ENCODE measurements around the gene SLC40A1. TPM values are rescaled to one million over a fixed set of nuclear protein-coding genes. Genes with fewer than 3 reads are reported as not detected.

SLC40A1 gene
- total RNA-seq, 1 donor from 2014 or later = 151 TPM

DNA sequence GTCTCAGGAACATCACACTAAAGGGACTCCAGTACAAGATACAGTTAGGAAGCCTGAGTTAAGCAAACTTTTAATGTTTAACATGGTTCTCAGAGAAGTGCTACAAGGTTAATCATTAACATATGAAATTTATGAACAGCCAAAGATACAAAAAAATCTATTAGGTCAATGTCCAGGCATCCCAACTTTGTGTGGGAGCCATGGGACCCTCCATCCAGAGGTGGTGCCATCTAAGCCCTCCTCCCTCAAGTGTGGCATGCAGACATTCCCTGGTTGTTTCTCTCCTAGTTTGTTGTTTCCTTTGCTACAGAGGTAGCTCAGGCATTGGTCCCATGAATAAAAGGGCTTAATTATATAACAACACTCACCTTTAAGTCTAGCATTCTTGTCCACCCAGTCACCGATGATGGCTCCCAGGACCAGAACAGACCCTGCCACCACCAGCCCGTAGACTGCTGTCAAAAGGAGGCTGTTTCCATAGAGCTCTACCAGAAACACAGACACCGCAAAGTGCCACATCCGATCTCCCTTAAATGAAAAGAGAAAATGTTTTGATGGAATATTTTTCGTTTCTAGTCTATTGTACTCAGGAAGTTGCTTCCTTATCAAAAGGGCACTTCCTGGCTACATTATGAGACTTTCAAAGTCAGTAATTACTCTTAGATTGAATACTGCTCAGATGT is 5.7 kb downstream of the SLC40A1 start:
- peak; percentile 56 for DNase-seq (ENCODE audit: low spot score)
- ATAC-seq = peak; percentile 67

DNA sequence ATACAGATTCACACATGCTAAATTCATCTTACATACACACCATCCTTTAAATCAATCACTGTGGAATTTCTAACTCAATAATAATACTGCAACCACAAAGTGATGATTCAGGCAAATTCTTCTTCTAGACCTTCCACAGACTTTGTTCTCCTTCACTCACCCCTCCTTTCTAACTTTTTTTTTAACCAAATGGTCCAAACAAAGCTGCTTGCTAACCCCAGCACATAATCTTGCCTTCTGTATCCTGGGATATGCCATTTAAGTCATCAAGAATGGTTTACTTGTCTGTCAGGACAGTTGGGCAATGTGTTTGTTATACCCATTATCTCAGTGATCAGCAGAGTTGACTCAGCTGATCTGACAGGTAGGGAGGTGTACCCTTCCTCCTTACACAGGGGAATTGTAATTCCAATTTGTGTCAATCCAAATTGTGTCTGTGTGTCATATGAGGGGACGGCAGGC is 10.0 kb downstream of the SLC40A1 start:
- ATAC-seq = peak; percentile 57
- no peak for DNase-seq (ENCODE audit: low spot score)

DNA sequence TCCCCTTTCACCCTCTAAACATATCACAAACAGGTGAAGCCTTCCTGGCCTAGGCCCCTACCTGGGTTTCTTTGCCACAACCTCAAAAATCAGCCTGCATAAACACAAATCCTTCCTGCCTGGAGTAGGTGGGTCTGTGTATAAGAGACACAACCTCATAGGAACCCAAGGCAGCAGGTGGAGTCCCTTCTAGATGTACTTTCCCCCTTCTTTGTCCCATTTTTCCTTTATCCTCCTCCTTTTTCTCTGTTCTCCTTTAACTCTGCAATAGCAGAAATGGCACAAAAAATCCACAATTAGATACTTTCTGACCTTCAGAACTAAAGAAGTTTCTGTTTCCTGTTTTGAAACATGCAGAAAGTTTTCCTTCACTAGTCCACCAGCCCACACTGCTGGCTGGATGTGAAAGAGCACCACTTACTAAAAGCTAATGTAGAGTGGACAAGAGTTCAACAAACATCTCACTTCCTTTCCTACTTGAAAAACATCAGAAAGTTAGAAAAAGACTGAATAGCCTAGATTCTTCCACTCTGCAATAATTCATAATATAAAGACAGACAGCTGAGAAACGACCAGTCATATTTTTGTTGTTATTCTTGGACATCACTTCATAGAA is 11.2 kb downstream of the SLC40A1 start:
- peak; percentile 42 for ATAC-seq
- no peak for DNase-seq (ENCODE audit: low spot score)

DNA sequence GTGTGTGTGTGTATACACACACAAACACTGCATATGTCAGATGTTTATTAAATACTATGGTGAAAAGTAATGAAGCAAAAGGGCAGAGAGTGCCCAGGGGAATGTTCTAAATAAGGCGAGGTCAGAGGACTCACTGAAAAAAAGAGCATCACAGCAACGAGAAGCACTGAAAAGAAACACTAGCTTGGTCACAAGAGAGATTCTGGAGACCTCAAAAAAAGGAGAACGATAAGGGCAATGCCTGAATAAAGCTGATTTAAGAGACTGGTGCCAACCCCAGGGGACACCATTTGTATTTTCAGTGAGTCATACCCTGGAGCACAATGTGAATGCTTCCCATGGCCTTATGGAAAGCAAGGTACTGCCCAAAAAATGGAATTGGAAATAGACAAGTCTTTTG is 14.5 kb downstream of the SLC40A1 start:
- DNase-seq (ENCODE audit: low spot score) = no peak
- no peak for ATAC-seq

DNA sequence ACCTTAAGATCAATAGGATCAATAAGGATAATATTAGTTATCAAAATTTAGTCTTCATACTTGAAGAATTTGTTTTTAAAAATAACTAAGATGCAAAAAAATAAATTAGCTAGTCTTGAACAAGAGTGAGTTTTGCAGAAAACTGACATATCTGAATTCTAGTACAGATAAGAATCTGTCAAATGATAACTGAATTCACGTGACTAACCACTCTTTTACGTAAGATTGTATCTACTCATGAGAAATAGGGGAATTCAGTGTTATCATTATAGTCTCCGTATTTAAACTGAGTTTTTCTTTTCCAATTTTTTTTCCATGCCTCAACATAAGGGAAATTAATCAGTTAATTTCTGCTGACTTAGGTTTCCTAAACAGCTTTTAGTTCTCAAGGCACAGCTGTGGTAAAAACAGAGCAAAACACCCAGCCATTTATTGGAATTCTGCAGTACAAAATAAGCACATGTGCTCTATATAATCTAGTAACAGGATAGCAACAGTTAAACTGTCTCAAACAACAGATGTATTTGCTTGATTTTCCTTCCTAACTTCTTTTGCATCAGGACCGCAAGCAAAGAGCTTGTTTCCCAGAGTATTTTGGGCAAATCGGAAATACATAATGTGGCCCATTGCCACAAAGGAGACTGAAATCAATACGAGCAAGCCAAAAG is 19.1 kb downstream of the SLC40A1 start:
- no peak for ATAC-seq

DNA sequence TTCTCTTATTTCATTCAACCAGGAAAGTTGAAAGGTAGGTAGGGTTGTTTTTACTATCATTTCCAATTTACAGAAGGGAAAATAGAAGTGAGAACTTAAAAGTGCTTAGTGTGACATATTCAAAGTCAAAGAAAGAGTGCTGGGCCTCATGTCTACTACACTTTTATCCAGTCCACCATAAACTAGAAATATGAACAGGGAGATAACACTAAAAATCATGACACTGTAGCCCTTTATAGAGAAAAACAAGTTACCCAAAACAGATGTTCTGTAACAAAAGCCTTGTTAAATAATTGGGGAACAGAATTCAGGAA is 20.4 kb downstream of the SLC40A1 start:
- ATAC-seq (no peak), DNase-seq (ENCODE audit: low spot score) (no peak)

More for the DNA sequence above, 19.1 kb downstream of the SLC40A1 start:
- no peak for DNase-seq (ENCODE audit: low spot score)

DNA sequence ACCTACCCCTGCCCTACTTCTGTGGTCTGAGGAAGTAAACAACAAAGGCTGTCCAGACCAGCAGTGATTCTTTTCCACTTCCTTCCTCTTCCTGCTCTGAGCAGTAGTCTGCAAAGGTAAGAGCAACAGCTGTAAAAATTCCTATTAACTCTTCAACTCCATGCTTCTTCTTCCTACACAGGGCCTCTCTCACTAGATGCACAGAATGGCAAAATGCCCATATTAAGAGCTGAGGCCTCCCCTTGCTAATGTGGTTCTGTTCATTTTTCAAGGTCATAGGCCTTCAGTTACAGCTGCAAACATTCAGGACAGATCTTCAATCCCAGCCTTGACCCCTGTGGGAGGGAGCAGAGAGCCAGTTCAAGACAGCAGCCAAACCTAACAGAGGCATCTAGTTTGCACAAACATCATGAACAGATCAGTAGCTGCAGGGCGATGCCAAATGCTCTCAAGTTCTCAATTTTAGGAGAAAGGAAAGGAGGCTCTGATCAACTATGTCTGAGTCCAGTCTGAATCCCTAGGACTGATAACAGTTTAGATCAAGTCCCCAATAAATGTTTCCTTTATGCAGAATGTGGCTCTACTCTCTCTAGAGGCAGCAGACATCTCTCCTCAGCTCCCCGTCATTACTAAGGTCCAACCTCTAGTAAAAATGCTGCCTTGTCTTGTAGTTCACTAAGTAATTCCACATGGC is 20.9 kb downstream of the SLC40A1 start:
- ATAC-seq = peak; percentile 79
- peak; percentile 66 for DNase-seq (ENCODE audit: low spot score)

DNA sequence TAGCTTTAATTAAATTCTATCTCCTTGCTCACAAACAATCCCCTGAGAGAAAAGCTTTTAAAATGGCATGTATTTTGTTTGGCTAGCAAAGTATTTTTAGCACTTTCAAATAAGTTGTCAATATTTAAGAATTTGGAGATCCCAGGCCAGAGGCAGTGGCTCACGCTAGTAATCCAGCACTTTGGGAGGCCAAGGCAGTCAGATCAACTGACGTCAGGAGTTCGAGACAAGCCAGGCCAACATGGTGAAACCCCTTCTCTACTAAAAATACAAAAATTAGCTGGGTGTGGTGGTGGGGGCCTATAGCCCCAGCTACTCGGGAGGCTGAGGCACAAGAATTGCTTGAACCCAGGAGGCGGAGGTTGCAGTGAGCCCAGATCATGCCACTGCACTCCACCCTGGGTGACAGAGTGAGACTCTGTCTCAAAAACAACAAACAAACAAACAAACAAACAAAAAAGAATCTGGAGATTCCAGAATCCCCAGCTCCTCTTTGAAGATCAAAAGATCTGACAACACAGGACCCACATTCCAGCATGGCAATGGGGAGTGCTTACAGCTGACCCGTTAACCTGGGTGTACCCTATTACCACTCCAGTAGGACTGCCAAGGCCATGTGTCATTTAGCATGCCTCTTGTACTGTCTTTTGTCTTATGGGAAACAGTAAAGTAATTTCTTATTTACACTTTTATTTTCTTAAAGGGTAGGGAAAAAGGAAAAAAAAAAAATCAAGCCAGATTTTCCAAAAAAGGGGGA is 21.9 kb downstream of the SLC40A1 start:
- ATAC-seq = no peak
- no peak for DNase-seq (ENCODE audit: low spot score)

DNA sequence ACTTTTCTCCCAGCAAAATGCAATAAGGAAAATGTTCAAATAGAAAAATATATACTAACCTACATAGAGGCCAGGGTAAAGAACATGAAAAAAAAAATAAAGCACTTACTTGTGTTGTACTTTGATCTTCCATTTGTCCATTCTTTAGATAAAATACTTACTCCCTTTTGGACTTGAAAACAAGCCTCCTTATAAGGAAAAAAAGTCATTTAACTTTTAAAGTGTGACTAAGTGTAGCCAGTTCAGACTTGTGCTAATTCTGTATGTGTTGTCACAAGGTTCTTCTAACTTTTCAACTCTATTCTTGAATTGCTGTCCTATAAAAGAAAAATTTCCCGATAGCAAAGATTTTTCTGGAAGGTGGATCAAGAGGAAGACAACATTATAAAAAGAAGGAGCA is 23.2 kb downstream of the SLC40A1 start:
- ATAC-seq (no peak), DNase-seq (ENCODE audit: low spot score) (no peak)

DNA sequence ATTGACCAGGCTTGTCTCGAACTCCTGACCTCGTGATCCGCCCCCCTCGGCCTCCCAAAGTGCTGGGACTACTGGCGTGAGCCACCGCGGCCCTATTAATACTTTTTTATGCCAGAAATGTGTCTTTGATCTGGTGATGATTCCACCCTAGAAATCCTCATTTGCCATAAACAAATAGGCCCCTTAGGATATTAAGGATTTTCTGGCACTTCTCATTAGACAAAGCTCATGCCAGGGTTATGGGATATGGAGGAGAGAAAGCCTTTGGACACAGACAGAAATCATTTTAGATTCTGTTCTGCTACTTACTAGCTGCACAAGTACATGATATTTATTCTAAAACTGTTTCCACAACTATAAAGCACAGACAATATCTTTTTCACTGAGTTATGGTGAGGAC is 24.1 kb downstream of the SLC40A1 start:
- no peak for ATAC-seq
- DNase-seq (ENCODE audit: low spot score) = no peak

DNA sequence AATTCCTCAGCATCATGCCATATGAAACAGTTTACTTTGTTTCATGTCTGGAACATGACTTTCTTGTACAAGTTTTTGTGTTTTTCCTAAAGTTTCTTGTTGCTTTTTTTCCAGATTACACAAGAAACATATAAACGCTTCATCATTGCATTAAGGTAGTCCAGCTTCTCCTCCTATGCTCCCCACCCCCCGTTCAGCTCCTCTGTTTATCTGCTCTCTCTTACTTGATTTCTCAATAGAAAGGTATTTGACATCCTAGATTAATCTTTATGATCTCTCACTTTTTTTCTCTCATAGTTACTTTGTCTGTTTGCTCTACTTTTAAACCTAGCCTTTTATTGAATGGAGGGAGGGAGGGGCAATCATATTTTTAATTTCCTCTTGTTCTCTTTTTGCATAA is 25.4 kb downstream of the SLC40A1 start:
- DNase-seq (ENCODE audit: low spot score) = no peak
- ATAC-seq = peak; percentile 22

DNA sequence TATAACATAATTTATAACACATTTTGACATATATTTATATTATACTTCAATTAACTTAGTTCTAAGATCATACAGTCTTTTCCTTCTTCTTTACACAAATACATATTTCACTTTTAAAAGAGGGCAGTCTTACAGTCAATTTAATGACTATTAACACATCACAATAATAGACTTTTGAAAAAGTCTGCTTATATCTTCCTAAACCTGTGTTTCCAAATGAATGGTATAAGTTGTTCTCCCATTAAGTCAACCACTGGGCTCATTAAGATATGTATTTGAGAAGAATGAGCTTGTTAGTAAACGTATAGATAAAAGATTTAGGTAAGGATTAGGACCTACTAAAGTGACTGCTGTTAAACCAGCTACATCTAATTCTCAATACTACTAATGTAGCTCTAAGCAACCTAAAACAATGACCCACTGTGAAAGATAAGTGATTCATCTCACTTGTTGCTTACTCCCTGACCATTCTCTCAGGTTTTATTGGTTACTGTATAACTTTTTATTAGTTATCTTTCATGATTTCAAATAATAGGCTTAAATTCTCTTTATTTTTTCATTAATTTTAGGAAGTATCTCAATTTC is 27.0 kb downstream of the SLC40A1 start:
- ATAC-seq (no peak), DNase-seq (ENCODE audit: low spot score) (no peak)

DNA sequence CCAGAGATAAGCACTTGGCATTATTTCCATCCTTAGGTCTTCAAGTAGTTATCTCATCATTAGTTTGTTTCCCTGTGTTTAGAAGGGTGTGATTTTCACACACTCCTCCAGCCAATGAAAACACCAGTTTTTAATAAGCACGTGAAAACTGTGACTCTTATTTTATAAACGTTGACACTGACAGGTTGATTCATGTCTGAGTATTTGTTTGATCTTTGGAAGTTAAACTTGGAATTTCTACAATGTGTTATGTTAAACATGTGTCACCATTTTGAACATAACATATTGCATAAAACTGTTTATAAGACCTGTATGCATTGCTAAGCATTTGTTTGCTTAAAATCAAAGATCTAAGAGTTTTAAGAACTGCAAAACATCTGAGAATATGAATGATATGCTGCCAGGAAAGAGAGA is 27.6 kb downstream of the SLC40A1 start:
- DNase-seq (ENCODE audit: low spot score) = no peak
- ATAC-seq = peak; percentile 6

DNA sequence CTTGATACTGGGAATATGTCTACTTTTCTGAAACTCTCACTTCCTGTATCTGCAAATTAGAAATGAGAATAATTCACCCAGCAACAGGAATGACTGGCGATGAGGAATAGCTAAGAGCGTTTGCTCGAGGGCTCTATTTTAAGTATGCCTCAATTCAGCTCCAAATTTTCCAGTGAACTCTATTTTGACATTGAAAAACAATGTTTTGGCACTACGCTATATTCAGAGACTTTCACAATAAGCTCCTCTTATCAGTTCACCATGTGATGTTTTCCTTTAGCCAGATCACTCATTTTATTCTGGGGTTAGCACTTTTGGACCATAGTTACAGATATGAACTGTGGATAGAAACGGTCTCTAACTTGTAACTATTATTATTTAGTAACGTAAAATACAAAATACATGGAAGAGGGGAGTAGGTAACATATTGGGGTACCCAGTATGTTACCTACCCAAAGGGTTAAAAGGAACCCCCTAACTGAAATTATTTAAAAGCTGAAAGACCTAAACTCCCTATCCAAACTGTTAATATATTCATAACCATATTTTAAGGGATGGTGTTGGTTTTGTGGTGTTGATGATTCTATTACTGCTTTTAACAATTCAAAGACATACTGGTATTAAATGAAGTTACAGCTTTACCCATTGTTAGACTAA is 28.1 kb downstream of the SLC40A1 start:
- DNase-seq (ENCODE audit: low spot score) (no peak), ATAC-seq (peak; percentile 73)

DNA sequence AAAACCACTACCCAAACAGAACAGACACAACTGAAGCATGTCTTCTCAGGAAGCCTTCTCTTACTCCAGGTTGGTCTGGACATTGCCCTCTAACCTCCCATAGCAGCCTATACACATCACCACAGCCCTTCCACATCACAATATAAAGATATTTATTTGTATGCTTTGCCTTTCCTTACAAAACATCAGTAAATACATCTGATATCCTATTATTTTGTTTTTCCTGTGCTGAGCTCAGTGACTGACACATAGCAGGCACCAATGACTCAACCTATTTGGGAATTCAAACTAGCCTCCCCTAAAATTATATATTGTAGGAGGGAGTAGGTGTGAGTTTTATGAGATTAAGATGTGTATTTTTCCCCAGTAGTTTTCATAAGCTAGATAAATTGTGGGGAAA is 28.8 kb downstream of the SLC40A1 start:
- ATAC-seq (no peak), DNase-seq (ENCODE audit: low spot score) (no peak)

DNA sequence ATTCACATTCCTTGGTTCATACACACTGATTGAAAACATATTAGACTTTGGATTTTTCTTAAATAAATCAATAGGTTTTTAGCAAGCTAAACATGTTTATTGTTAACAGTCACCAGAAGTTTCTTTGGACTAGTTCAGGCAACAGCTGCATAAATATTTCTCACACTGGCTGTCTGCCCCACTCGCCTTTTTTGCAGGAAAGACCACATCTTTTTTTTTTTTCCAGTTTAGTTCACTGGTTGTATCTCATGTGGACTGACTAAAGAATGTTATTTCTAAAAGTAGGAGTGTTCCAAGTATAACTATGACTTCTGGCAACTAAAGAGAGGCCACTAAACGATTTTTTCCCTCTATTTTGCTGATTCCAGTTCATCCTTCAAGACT is 31.1 kb downstream of the SLC40A1 start:
- ATAC-seq = peak; percentile 27

DNA sequence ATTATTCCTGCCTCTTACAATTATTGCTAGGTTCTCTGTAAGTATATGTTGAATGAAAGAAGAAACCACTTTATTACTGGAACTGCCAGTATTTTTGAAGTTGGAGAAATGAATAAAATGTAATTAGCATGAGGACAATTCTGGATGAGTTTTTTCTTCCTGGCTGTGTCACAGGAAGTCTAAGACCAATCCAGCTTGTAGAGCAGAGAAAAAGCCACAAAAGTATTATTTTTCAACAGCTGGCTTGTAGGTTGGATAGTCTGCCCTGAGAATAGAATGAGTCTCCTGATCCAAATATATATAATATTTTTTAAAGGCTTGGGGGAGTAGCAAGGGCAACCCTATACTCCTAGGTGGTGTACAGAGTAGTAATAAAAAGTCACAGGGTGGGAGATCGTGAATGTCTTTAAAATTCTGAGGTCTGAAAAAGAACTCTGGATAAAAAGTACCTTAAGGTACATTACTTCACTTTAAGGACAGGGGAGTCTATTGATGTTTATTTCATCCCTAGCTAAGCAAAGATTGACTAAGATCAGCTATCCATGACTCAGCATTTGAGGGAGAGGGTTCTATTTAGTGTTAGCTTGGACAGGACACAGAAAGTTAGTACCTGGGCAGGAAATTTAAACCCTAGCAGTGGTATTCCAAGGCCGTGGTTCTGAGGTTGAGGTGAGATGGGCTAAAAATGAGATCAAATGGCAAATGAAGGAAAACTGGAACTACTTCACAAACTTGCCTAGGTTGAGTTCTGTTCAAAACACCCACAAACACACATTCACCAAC is 31.7 kb downstream of the SLC40A1 start:
- DNase-seq (ENCODE audit: low spot score) (no peak), ATAC-seq (peak; percentile 72)

More for the DNA sequence above, 31.1 kb downstream of the SLC40A1 start:
- DNase-seq (ENCODE audit: low spot score) = no peak

DNA sequence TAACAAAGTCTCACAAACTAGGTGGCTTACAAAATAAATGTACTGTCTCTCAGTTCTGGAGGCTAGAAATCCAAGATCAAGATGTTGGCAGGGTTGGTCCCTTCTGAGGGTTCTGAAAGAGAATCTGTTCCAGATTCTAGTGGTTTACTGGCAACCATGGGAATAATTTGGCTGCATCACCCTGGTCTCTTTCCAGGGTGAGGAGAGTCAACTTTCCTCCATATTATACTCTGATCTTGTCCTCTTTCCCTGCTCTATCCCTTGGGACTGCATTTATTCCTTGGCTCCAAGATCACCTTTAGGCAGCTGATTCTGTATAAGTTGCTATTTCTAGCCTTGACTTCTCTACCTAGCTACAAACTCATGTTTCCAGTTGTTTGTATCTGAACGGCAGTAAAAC is 35.2 kb downstream of the SLC40A1 start:
- DNase-seq (ENCODE audit: low spot score) = no peak
- ATAC-seq = no peak

DNA sequence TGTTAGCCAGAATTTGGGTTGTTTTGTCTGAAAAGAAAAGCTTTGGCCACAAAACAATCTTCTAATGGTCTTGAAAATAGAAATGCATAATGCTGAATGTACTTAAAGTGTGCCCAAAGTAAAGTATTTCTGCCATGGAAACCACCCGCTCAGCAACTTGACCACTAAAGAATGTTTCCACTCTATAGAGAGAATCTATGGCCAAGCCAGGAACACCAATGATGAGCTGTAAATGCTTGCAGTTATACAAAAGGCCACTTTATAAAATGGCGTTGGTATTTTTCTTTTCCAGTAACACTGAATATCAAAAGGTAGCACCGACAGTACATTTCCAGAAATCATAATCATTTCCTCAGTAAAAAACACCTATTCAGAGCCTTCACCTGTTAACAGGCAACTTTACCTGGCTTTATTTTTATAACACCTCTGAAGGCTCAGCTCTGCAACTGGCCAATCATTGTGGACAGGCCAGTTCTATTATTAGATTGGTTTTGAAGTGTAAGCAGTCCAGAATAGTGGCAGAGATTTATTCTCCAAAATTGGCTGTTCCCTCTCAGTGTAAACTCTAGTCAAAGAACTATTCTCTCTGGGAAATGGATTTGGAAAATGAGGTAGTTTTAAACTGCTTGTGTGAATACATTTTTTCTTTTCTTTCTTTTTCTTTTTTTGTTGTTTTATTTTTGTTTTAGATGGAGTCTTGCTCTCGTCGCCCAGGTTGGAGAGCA is 36.1 kb downstream of the SLC40A1 start:
- no peak for ATAC-seq

More for the DNA sequence above, 36.1 kb downstream of the SLC40A1 start:
- no peak for DNase-seq (ENCODE audit: low spot score)
